Neural cell (in vitro differentiated cells): ENCODE measurements around the gene CIBAR2. TPM values are rescaled to one million over a fixed set of nuclear protein-coding genes. Genes with fewer than 3 reads are reported as not detected.

Source experiments
- H2AFZ ChIP-seq: fragments of 200-600, 300-800 bp; sonication (generic), shearing (Covaris generic); 2 replicates; pipeline ENCODE4 v1.6.0; 2014; ENCODE audit warnings: low read depth, mild to moderate bottlenecking, antibody characterized with exemption, low read length, moderate library complexity
- H3F3A ChIP-seq: fragments of 200-600 bp; shearing (Covaris generic); 2 replicates; pipeline ENCODE4 v1.6.1; 2016; ENCODE audit warnings: mild to moderate bottlenecking, moderate library complexity, mixed read lengths, antibody characterized with exemption, low read length; ENCODE audit not compliant: insufficient read depth, poor library complexity, severe bottlenecking
- H3K27ac ChIP-seq: fragments of 200-600, 300-800 bp; sonication (generic), shearing (Covaris generic); 2 replicates; pipeline ENCODE4 v1.5.1; 2014; ENCODE audit warnings: mild to moderate bottlenecking, low read length, moderate library complexity
- H3K27me3 ChIP-seq: fragments of 300-800, 200-600 bp; sonication (generic), shearing (Covaris generic); 2 replicates; pipeline ENCODE4 v1.6.0; 2014; ENCODE audit warnings: mild to moderate bottlenecking, low read depth, low read length, moderate library complexity; ENCODE audit not compliant: insufficient read depth
- H3K36me3 ChIP-seq: fragments of 300-800, 200-600 bp; sonication (generic), shearing (Covaris generic); 2 replicates; pipeline ENCODE4 v1.5.1; 2014; ENCODE audit warnings: mild to moderate bottlenecking, antibody characterized with exemption, low read length, moderate library complexity; ENCODE audit not compliant: insufficient read depth
- H3K4me2 ChIP-seq: fragments of 300-800, 200-600 bp; sonication (generic), shearing (Covaris generic); 2 replicates; pipeline ENCODE4 v1.6.0; 2014; ENCODE audit warnings: mild to moderate bottlenecking, low read length
- H3K4me3 ChIP-seq: fragments of 300-800, 200-600 bp; sonication (generic), shearing (Covaris generic); 2 replicates; pipeline ENCODE4 v1.5.1; 2014; ENCODE audit warnings: mild to moderate bottlenecking, low read length, moderate library complexity
- H3K79me2 ChIP-seq: fragments of 200-600 bp; shearing (Covaris generic); replicated peaks from 2 replicates; pipeline ENCODE4 v1.6.0; 2014; ENCODE audit warnings: mild to moderate bottlenecking, low read length, moderate library complexity; ENCODE audit not compliant: insufficient read depth
- H3K9ac ChIP-seq: fragments of 300-800, 200-600 bp; sonication (generic), shearing (Covaris generic); 2 replicates; pipeline ENCODE4 v1.6.1; 2016; ENCODE audit warnings: mild to moderate bottlenecking, low read length, mixed read lengths
- H3K9me2 ChIP-seq: fragments of 200-600 bp; shearing (Covaris generic); 2 replicates; pipeline ENCODE4 v1.6.1; 2016; ENCODE audit warnings: mild to moderate bottlenecking, low read length, mixed read lengths; ENCODE audit not compliant: insufficient read depth
- H3K9me3 ChIP-seq: fragments of 200-600, 300-800 bp; sonication (generic), shearing (Covaris generic); 2 replicates; pipeline ENCODE4 v1.6.1; 2016; ENCODE audit warnings: mild to moderate bottlenecking, mixed run types, low read length, moderate library complexity, mixed read lengths
- H4K20me1 ChIP-seq: fragments of 200-600 bp; shearing (Covaris generic); 2 replicates; pipeline ENCODE4 v1.6.1; 2016; ENCODE audit warnings: mild to moderate bottlenecking, mixed run types; ENCODE audit not compliant: insufficient read depth
- EP300 ChIP-seq: fragments of 450-650 bp; conservative IDR thresholded peaks from 2 replicates; pipeline ENCODE4 v1.6.1; 2014; ENCODE audit warnings: antibody characterized with exemption, mild to moderate bottlenecking, moderate library complexity; ENCODE audit not compliant: poor library complexity, severe bottlenecking
- EZH2 ChIP-seq: fragments of 200-600, 300-800 bp; shearing (Covaris generic), sonication (generic); IDR thresholded peaks from 2 replicates; pipeline ENCODE4 v1.6.1; 2014; ENCODE audit warnings: antibody characterized with exemption, low read length, borderline replicate concordance, mild to moderate bottlenecking; ENCODE audit not compliant: insufficient read depth, poor library complexity, severe bottlenecking
- MXI1 ChIP-seq: fragments of 450-650 bp; conservative IDR thresholded peaks from 2 replicates; pipeline ENCODE4 v1.6.1; 2014; ENCODE audit warnings: antibody characterized with exemption, mild to moderate bottlenecking; ENCODE audit not compliant: poor library complexity, severe bottlenecking
- POLR2AphosphoS5 ChIP-seq: IDR thresholded peaks from 2 replicates; pipeline ENCODE4 v1.6.1; 2012
- RAD21 ChIP-seq: fragments of 450-650 bp; conservative IDR thresholded peaks from 2 replicates; pipeline ENCODE4 v1.6.1; 2014; ENCODE audit warnings: antibody characterized with exemption, mild to moderate bottlenecking, moderate library complexity
- SMC3 ChIP-seq: fragments of 450-650 bp; conservative IDR thresholded peaks from 2 replicates; pipeline ENCODE4 v1.6.1; 2014; ENCODE audit warnings: antibody characterized with exemption, mild to moderate bottlenecking, moderate library complexity; ENCODE audit not compliant: poor library complexity
- TAF1 ChIP-seq: IDR thresholded peaks from 2 replicates; pipeline ENCODE4 v1.6.1; 2012; ENCODE audit warnings: low read depth
- polyA plus RNA-seq: library from polyadenylated mRNA; depleted of rRNA; stranded (reverse); fragments of >200 nt; gene quantifications from 2 replicates; pipeline ENCODE4 v1.2.3, GENCODE V29; 2014
- TF ChIP-seq, protein P1 (sequence below): IDR thresholded peaks from 2 replicates; pipeline ENCODE4 v1.6.1; 2012; ENCODE audit warnings: borderline replicate concordance
- TF ChIP-seq, protein P2 (sequence below): fragments of 450-650 bp; IDR thresholded peaks from 2 replicates; pipeline ENCODE4 v1.5.1; 2014; ENCODE audit warnings: antibody characterized with exemption, mild to moderate bottlenecking, moderate library complexity; ENCODE audit not compliant: poor library complexity, severe bottlenecking

Gene CIBAR2
- polyA plus RNA-seq, 1 donor from 2014 or later: not detected

DNA sequence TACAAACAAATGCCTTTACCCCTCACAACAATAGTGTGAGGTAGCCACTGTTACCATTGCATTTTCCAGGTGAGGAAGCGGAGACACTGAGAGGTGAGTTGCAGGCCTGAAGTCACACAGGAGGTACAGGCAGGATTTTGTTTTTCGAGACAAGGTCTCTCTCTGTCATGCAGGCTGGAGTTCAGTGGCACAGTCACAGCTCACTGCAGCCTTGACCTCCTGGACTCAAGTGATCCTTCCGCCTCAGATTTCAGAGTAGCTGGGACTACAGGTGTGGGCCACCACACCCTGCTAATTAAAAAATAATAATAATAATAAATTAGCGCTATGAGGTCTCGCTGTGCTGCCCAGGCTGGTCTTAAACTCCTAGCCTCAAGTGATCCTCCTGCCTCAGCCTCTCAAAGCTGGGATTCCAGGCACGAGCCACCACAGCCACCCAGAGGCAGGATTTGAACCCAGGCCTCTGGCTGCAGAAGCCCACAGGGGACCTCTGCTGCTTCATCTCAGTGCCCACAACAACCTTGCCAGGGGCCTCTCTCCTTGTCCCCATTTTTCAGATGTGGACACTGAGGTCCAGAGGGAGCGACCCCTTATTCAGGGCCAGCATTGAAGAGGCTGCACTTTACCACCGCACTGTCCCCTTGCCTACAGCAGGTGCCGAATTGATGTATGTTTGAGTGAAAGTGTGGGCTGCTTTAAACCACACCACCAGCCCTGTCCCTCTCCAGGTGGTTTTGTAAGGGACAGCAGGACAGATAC is 16.0 kb upstream of the CIBAR2 start:
- no peaks in the 10 kb centered on the region for H3K9me3 ChIP-seq
- no peak overlapping the region for H3K27ac ChIP-seq
- H3K79me2 ChIP-seq: no peaks in the 10 kb centered on the region
- H3K27me3 ChIP-seq: no peaks in the 10 kb centered on the region
- TF ChIP-seq EP300 (no peak), EZH2 (no peak), POLR2AphosphoS5 (no peak), TAF1 (no peak), SMC3 (no peak), RAD21 (no peak), MXI1 (no peak)
- TF ChIP-seq, protein P1, sequence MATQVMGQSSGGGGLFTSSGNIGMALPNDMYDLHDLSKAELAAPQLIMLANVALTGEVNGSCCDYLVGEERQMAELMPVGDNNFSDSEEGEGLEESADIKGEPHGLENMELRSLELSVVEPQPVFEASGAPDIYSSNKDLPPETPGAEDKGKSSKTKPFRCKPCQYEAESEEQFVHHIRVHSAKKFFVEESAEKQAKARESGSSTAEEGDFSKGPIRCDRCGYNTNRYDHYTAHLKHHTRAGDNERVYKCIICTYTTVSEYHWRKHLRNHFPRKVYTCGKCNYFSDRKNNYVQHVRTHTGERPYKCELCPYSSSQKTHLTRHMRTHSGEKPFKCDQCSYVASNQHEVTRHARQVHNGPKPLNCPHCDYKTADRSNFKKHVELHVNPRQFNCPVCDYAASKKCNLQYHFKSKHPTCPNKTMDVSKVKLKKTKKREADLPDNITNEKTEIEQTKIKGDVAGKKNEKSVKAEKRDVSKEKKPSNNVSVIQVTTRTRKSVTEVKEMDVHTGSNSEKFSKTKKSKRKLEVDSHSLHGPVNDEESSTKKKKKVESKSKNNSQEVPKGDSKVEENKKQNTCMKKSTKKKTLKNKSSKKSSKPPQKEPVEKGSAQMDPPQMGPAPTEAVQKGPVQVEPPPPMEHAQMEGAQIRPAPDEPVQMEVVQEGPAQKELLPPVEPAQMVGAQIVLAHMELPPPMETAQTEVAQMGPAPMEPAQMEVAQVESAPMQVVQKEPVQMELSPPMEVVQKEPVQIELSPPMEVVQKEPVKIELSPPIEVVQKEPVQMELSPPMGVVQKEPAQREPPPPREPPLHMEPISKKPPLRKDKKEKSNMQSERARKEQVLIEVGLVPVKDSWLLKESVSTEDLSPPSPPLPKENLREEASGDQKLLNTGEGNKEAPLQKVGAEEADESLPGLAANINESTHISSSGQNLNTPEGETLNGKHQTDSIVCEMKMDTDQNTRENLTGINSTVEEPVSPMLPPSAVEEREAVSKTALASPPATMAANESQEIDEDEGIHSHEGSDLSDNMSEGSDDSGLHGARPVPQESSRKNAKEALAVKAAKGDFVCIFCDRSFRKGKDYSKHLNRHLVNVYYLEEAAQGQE: no peak
- TF ChIP-seq, protein P2, sequence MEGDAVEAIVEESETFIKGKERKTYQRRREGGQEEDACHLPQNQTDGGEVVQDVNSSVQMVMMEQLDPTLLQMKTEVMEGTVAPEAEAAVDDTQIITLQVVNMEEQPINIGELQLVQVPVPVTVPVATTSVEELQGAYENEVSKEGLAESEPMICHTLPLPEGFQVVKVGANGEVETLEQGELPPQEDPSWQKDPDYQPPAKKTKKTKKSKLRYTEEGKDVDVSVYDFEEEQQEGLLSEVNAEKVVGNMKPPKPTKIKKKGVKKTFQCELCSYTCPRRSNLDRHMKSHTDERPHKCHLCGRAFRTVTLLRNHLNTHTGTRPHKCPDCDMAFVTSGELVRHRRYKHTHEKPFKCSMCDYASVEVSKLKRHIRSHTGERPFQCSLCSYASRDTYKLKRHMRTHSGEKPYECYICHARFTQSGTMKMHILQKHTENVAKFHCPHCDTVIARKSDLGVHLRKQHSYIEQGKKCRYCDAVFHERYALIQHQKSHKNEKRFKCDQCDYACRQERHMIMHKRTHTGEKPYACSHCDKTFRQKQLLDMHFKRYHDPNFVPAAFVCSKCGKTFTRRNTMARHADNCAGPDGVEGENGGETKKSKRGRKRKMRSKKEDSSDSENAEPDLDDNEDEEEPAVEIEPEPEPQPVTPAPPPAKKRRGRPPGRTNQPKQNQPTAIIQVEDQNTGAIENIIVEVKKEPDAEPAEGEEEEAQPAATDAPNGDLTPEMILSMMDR: no peak
- H2AFZ ChIP-seq: no peak overlapping the region
- H3K4me2 ChIP-seq: no peak overlapping the region
- no peaks in the 10 kb centered on the region for H4K20me1 ChIP-seq
- H3F3A ChIP-seq: no peaks in the 10 kb centered on the region
- no peaks in the 10 kb centered on the region for H3K36me3 ChIP-seq
- no peak overlapping the region for H3K9ac ChIP-seq
- H3K4me3 ChIP-seq: no peak overlapping the region
- no peaks in the 10 kb centered on the region for H3K9me2 ChIP-seq

DNA sequence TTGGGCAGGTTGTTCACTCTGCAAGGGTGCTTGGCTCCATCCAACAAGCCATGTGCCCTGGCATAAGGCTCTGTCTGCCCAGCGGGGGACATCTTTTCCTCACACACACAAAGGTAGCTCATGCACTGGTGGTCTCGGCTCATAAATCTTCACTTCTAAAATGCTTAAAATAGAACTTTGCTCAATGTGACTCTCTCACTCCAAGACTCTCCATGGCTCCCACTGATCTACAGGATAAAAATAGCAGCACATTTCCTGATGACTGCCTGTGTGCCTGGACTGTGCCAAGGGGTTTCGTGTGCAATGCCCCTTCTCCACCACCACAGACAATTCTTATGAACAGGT is 15.1 kb upstream of the CIBAR2 start:
- Histone ChIP-seq H2AFZ (no peak overlapping the region), H3K4me2 (no peak overlapping the region), H3K27me3 (no peaks in the 10 kb centered on the region), H3F3A (no peaks in the 10 kb centered on the region), H3K9ac (no peak overlapping the region), H3K4me3 (no peak overlapping the region), H3K9me2 (no peaks in the 10 kb centered on the region), H3K27ac (no peak overlapping the region), H3K79me2 (no peaks in the 10 kb centered on the region), H3K9me3 (no peaks in the 10 kb centered on the region), H3K36me3 (no peaks in the 10 kb centered on the region), H4K20me1 (no peaks in the 10 kb centered on the region)
- TF ChIP-seq MXI1 (no peak), RAD21 (no peak), POLR2AphosphoS5 (no peak), SMC3 (no peak), EP300 (no peak), EZH2 (no peak), TAF1 (no peak)
- TF ChIP-seq, protein P1: no peak
- TF ChIP-seq, protein P2: no peak
